HUES6 (cell line): Measurements from ENCODE around the gene DBNL.

Experiments used
- H3K27ac ChIP-seq: 2 replicates; pipeline ENCODE4 v1.7.0; 2013; ENCODE audit warnings: low read depth, mild to moderate bottlenecking, low read length, inconsistent platforms
- H3K27me3 ChIP-seq: 2 replicates; pipeline ENCODE4 v1.6.1; 2013; ENCODE audit warnings: low read length; ENCODE audit not compliant: control insufficient read depth, insufficient read depth
- H3K36me3 ChIP-seq: 2 replicates; pipeline ENCODE4 v1.6.1; 2013; ENCODE audit warnings: low read length; ENCODE audit not compliant: control insufficient read depth, insufficient read depth
- H3K4me1 ChIP-seq: 2 replicates; pipeline ENCODE4 v1.6.1; 2013; ENCODE audit warnings: low read length; ENCODE audit not compliant: control insufficient read depth, insufficient read depth
- H3K4me3 ChIP-seq: 2 replicates; pipeline ENCODE4 v1.5.1; 2013; ENCODE audit warnings: low read depth, low read length
- H3K9ac ChIP-seq: one replicate; pipeline ENCODE4 v1.6.1; 2013; ENCODE audit warnings: mild to moderate bottlenecking, low read length
- H3K9me3 ChIP-seq: 2 replicates; pipeline ENCODE4 v1.6.1; 2013; ENCODE audit warnings: low read depth, low read length; ENCODE audit not compliant: control insufficient read depth, insufficient read depth

DBNL gene

GRCh38 chr7:44073664-44074348 lies 29.3 kb downstream of the DBNL start:
- peaks cover 58% of the 10 kb centered on the region for H3K36me3 ChIP-seq
- H3K9ac ChIP-seq = no peak overlapping the region
- H3K27ac ChIP-seq = no peak overlapping the region
- H3K4me3 ChIP-seq = no peak overlapping the region
- no peaks in the 10 kb centered on the region for H3K9me3 ChIP-seq
- no peaks in the 10 kb centered on the region for H3K4me1 ChIP-seq
- H3K27me3 ChIP-seq = no peaks in the 10 kb centered on the region

DNA sequence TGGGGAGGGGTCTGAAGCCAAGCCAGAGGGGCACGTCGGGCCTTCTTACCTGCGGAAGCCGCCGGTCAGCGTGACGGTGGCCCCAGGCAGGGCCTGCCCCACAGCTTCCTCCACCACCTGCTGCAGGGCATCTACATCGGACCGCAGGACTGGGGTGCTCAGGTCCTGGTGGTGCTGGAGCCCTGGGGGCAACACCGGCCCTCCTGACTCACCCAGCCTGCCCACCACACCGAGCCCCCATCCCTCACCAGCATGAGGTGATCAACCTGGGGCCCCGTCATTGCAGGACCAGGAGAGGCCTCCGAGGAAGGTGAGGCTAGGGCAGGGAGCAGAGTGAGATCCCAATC lies 29.8 kb downstream of the DBNL start:
- no peaks in the 10 kb centered on the region for H3K27me3 ChIP-seq
- H3K36me3 ChIP-seq = peaks cover 63% of the 10 kb centered on the region
- no peak overlapping the region for H3K9ac ChIP-seq
- H3K27ac ChIP-seq = no peak overlapping the region
- no peaks in the 10 kb centered on the region for H3K4me1 ChIP-seq
- no peaks in the 10 kb centered on the region for H3K9me3 ChIP-seq
- no peak overlapping the region for H3K4me3 ChIP-seq

DNA sequence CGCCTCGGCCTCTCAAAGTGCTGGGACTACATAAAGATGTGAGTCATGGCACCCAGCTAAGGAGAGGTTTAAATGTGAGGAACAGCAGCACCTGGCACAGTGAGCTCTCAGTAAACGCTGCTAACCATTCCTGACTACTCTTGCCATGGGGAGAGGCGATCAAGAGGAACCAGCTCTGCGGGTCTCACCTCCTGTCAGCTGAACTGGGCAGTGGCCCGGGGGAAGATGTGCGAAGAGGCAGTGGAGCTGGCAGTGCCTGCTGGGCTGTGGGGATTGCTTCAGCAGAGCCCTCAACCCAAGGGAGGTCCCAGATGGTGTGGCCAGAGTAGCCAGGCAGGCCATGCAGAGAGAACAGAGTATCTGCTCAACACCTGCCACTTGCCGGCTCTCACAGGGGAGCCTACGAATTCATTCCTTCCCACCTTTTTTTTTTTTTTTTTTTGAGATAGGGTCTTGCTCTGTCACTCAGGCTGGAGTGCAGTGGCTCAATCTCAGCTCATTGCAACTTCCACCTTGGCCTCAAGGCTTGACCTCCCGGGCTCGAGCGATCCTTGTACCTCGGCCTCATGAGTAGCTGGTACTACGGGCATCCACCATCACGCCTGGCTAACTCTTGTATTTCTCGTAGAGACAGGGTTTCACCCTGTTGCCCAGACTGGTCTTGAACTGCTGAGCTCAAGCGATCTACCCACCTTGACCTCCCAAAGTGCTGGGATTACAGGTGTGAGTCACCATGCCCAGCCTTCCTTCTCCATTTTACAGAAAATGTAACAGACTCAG lies 31.0 kb downstream of the DBNL start:
- Histone ChIP-seq H3K4me1 (no peaks in the 10 kb centered on the region), H3K27ac (no peak overlapping the region), H3K36me3 (peaks cover 74% of the 10 kb centered on the region), H3K9me3 (no peaks in the 10 kb centered on the region), H3K27me3 (no peaks in the 10 kb centered on the region), H3K4me3 (no peak overlapping the region), H3K9ac (no peak overlapping the region)

DNA sequence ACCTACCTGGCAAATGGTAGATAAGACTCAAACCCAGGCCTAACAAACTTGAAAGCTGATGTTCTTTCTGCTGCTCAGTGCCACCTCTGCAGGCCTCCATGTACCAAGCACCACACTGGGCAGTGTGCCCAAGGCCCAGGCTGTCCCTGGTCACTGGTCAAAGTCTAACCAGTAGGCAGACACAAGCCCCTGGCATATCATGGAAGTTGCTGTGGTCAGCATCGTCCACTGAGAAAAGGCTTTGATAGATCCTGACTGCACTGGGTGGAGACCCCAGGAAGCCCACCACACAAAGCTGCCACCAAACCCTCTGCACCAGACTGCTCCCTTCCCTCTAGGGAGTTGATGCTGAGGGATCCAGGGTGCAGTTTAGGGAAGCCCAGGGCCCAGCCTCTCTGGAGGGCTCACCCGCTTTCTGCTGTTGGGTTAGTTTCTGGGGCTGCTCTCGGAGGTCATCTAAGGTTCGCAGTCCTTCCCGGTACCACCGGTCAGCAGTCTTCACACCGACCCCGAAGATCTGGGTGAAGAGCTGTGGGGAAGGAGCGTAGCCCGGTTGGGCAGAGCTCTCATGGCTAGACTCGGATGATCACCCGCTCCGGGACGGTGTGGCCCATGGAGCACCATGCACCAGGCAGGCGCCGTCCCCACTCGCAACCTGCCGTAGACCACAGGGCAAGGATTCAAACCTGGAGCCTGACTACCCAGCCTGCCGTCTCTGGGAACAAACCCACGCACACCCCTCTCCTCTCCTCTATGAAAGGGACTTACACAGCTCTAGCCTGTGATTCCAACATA lies 31.8 kb downstream of the DBNL start:
- H3K27ac ChIP-seq = no peak overlapping the region

GRCh38 chr7:44077061-44077460 lies 32.6 kb downstream of the DBNL start:
- Histone ChIP-seq H3K27ac (no peak overlapping the region), H3K9ac (no peak overlapping the region), H3K36me3 (peaks cover 78% of the 10 kb centered on the region), H3K4me3 (no peak overlapping the region), H3K9me3 (no peaks in the 10 kb centered on the region), H3K4me1 (no peaks in the 10 kb centered on the region), H3K27me3 (no peaks in the 10 kb centered on the region)

More for the DNA sequence above, 31.8 kb downstream of the DBNL start:
- no peaks in the 10 kb centered on the region for H3K4me1 ChIP-seq
- no peaks in the 10 kb centered on the region for H3K27me3 ChIP-seq
- no peaks in the 10 kb centered on the region for H3K9me3 ChIP-seq
- H3K9ac ChIP-seq = no peak overlapping the region
- H3K36me3 ChIP-seq = peaks cover 78% of the 10 kb centered on the region
- H3K4me3 ChIP-seq = no peak overlapping the region

DNA sequence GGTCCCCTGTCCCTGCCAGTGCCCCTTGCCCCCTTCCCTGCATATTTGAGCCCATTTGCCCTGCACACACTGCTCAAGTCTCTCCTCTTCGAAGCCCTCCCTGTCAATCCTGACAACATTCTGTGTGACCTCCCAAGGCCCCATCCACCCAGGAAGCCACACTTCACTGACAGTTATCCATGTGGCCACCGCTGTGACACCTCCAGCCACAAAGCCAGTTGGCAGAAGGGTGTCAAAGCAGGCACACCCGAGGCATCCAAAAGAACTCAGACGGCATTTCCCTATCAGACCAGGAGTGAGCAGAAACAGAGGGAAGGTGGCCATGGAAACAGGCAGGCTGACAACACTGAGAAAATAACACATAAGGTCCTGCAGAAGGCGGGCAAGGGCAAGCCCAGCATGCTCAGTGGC lies 33.2 kb downstream of the DBNL start:
- Histone ChIP-seq H3K4me1 (no peaks in the 10 kb centered on the region), H3K36me3 (peaks cover 77% of the 10 kb centered on the region), H3K9ac (no peak overlapping the region), H3K27ac (no peak overlapping the region), H3K9me3 (no peaks in the 10 kb centered on the region), H3K27me3 (no peaks in the 10 kb centered on the region), H3K4me3 (no peak overlapping the region)

- H3K27me3 ChIP-seq = peaks cover 2% of the 10 kb centered on the region
- H3K27ac ChIP-seq = no peak overlapping the region
- no peak overlapping the region for H3K9ac ChIP-seq
- H3K4me3 ChIP-seq = no peak overlapping the region
- H3K36me3 ChIP-seq = peaks cover 68% of the 10 kb centered on the region
- H3K4me1 ChIP-seq = no peaks in the 10 kb centered on the region
- H3K9me3 ChIP-seq = no peaks in the 10 kb centered on the region
Observed at GRCh38 chr7:44078521-44078920, 34.0 kb downstream of the DBNL start.

- Histone ChIP-seq H3K27ac (no peak overlapping the region), H3K27me3 (peaks cover 9% of the 10 kb centered on the region), H3K4me1 (no peaks in the 10 kb centered on the region), H3K4me3 (no peak overlapping the region), H3K36me3 (peaks cover 59% of the 10 kb centered on the region), H3K9ac (no peak overlapping the region), H3K9me3 (no peaks in the 10 kb centered on the region)
Observed at GRCh38 chr7:44079331-44080021, 35.0 kb downstream of the DBNL start.

DNA sequence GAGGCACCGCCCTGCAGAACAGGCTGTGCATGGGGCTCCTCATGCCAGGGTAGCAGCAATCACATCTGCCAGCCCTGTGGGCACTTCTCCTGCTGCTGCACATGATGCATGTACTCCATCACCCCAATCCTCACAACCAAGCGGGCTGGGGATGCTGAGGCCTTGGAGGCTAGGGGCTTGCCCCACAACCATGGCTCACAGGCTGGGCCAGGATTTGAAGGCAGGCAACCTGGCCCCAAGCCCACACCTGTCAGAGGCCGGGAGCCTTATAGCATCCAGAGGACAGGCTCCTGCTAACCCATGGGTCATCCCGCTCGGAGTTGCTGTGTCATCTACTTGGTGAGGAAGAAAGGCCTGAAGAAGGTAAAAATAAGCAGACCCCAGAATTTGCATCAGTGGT lies 35.6 kb downstream of the DBNL start:
- Histone ChIP-seq H3K36me3 (peaks cover 57% of the 10 kb centered on the region), H3K4me3 (no peak overlapping the region), H3K27ac (no peak overlapping the region)

DNA sequence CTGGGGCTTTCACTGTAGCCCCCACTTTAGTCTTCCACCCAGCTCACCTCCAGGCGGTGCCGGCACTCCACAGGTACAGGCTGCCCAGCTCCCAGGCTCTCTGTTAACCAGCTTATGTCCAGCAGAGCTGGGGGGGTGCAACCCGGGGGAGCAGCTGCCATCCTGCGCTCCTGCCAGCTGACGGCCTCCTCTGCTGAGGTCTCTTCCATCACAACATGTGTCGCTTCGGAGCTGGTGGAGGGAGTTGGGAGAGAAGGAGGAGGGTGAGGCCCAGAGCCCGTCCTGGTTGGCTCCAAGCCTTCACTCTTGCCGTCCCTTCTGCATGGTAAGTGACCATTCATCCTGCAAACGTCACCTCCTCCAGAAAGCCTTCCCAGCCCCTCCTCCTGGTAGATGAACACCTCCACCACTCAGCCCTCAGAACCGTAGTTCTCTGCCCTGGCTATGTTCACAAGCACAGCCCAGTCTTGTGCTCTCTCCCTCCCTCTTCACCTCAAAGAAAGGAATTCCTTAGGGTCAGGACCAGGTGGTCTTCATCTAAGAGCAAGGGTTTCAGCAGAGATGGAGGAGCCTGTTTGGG lies 36.3 kb downstream of the DBNL start:
- H3K36me3 ChIP-seq = peaks cover 51% of the 10 kb centered on the region
- no peaks in the 10 kb centered on the region for H3K4me1 ChIP-seq
- peak overlapping the region; percentile 96; the same call in 1 of the 2 replicates for H3K4me3 ChIP-seq
- H3K9ac ChIP-seq = no peak overlapping the region
- H3K9me3 ChIP-seq = no peaks in the 10 kb centered on the region
- peaks cover 9% of the 10 kb centered on the region for H3K27me3 ChIP-seq
- no peak overlapping the region for H3K27ac ChIP-seq

More for the DNA sequence above, 35.6 kb downstream of the DBNL start:
- Histone ChIP-seq H3K4me1 (no peaks in the 10 kb centered on the region), H3K9me3 (no peaks in the 10 kb centered on the region), H3K27me3 (peaks cover 9% of the 10 kb centered on the region), H3K9ac (no peak overlapping the region)
